NCI-H2107 treated with DMSO at 0.1 percent for 48 hours (cell line): Measurements from ENCODE around the gene WDR48.

Experiments
- DNase-seq: peaks from one replicate; lab custom pipeline; 2025; ENCODE audit not compliant: unreplicated experiment; lab: John Stamatoyannopoulos, UW

The WDR48 gene

DNA sequence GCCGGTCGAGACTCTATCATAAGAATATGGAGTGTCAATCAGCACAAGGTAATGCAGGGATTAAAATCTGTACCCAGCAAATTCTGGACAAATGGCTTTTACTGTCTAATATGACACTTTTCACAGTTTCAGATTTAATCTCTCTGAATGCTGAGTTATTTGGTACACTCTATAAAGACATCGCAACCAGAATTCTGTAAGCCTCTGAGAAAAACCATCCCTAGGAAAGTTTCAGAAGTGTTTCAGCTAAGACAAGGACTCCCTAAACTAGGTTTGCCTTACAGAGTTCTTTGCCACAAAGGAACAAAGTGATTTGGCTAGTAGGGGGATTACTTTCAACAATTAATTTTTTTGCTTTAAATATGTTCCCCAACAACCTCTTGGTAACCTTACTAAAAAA is 11.3 kb downstream of the WDR48 start:
- DNase-seq: no peak

DNA sequence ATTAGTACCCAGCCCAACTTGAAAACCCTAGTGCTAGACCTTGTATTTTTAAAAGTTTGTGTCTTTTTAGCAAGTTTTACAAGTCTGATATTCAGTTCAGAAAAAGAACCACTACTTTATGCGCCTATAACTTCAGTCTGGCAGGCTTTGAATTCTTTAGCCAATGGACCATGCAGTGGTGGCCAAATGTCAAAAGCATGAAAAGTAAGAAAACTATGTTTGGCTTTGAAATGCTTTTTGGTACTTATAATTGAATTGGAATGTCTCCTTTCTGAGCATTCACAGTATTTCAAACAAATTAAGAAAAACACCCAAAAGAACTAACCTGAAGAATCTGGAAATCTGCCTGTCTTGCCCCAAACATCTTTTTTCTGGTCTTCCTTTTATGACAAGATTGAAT is 12.8 kb downstream of the WDR48 start:
- DNase-seq: no peak

DNA sequence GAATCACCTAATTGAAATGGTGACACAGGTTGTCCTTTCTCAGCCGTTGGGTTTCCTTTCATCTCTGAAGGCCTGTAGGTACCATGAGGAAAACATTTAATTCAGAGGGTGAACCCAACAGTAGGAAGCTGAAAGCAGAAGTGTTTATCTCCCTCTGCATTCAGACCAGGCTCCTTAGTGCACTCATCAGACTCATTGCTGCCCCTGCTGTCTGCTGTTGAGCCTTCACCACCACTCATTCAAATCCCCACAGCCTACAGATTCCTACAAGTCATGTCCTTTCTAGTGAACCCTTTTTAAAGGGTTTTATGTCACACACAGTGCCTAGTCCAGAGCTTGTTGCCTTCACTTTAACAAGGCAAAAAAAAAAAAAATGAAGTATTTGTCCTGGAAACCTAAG is 13.4 kb downstream of the WDR48 start:
- DNase-seq: no peak

DNA sequence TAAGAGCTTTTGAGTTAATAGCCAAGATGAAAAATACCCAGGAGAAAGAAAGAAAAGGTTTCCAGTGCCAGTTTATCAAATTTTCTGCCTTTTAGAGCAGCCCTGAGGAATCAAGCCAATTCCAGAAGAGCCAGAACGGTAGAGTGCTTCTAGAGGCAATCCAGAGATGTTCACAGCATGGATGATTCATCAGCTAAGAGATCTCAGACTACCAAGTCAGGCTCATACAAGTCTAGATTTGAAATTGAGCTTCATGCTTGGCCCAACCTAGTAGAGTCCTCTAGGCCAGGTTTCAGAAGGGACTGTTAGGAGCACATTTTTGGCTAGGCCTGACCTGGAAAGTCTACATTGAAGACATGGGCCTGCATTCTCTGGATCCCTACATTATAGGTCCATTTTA is 15.5 kb downstream of the WDR48 start:
- no peak for DNase-seq

DNA sequence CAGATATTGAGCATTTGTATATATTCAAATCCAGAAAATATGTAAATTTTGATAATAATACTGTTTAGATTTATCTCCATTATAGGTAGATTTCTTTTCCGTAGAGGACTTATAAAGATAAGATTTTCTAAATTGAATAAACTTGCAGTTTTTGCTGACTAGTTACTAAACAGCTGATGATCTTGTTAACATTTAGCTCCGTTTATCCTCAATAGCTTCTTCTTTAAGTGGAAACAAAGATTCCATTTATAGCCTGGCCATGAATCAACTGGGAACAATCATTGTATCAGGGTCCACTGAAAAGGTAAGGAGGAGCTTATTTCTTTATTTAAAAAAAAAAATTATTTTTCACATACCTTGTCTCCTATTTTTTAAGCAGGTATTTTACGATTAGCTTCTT is 16.7 kb downstream of the WDR48 start:
- DNase-seq: no peak

DNA sequence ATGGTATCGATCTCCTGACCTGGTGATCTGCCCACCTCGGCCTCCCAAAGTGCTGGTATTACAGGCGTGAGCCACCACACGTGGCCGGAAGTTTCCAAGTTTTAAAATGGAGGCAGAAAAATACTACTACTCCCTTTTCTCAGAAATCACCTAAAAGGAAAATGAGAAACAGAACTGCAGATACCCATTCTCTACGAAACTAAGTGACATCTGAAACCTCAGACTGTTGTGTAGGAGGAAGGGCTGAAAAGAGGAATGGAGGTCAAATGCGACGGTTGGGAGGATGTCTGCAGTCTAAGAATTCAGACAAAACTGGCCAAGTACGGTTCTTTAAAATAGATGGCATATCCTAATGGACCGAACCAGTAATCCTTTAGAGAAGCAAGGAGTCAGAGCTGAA is 24.1 kb downstream of the WDR48 start:
- no peak for DNase-seq

DNA sequence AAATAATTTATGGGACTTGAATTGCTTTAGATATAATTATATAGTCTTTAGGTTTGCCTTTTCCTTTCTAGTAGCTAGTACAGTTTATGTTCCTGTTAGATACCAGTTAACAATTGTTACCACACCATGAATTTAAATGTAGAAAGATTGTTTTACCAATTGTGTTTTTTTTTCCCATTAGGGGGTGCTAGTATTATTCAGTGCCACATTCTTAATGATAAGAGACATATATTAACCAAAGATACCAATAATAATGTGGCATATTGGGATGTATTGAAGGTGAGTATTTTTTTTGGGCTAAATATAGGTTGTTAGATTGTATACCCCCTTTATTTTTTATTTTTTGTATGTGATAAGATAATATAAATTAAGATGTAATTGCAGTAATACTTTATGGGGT is 27.7 kb downstream of the WDR48 start:
- no peak for DNase-seq

DNA sequence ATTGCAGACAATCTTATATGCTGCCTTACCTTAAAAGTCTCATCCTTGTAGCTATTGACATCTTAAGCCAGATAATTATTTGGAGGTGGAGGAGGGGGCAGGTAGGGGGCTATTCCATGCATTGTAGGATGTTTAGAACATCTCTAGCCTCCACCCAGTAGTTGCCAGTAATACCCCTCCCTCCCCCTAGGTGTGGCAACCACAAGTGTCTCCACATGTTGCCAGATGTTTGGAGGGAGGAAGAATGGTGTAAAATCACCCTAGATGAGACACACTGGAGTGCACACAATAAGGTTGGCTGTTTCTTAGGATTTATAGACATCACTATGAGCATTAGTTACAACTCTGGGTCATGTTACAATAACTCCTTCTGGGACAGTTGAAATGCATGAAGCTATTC is 28.2 kb downstream of the WDR48 start:
- no peak for DNase-seq

DNA sequence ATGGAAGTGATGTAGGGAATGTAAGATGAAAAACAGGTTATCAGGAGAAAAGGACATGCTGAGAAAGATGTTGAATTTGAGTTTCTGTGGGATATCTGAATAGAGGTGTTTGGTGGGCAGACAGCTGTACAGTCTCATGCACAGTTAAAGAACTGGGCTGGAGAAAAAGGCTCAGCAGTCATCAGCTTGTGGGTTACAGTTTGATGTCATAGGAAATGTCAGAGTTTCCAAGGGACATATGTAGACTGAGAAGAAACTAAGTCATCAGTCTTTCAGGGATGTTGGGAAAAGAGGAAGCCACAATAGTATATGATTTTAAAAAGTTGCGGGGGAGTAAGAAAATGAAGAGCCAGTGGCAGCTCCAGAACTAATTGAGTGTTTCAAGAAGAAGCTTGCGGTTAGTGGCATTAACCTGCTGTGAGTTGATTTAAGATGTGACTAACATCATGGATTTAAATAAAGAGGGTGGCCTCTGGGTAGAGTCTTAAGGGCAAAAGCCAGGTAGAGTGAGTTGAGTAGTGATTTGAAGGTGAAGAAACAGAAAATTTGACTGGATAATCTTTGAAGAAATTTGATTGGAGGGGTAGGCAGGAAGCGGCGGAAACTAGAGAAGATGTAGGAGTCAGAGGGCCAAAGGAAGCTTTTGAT is 31.0 kb downstream of the WDR48 start:
- no peak for DNase-seq

DNA sequence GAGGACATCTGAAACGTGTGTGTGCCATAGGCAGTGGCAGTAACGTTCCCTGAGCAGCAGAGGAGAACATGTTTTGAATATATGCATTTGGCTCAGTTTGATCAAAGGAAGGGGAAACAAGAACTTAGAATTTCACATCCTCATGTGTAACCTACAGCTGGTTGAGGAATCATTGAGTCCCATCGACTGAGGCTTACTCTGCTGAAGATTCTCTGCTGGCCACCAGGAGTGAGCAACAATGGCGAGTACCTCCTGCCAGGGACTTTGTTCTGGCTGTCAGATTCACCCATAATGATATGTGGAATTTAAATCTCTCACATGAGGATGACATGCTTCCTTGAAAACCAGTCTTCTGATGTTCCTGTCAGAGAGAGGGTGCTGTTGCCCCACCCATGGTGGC is 34.3 kb downstream of the WDR48 start:
- DNase-seq: no peak

DNA sequence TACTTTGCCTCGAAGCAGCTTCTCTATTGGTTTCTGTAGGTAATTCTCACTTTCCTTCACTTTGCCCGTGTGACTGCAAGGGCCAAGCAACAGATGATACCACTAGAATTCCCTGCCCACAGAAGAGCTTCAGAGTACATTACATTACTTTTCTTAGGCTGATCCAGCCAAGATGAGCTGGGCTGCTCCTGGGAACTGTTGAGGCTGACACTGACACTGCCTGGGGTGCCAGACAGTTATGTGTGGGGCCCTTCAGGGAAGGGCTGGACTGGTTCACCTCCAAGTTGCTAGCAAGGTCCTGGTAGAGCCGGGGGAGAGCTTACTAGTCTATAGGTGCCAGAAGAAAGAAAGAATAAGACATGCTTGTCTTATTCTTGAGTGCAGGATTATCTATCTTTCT is 36.6 kb downstream of the WDR48 start:
- DNase-seq: no peak

DNA sequence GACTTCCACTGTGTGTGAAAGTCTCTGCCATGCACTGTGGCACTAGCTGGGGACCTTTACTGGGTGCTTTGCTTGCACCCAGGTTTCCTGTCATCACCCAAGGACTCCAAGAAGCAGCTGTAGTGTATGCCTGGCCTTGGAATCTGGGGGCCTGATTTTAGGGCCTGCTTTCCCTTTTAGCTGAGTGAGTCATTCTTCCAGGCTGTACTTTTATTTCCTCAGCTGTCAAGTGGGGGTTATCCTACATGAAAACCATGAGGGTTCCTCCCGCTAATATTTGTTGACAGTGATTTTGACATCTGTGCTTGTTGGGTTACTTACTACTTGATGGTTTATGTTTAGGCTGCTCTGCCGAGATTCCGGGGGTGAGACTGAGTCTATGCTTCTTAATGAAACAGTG is 37.1 kb downstream of the WDR48 start:
- no peak for DNase-seq

DNA sequence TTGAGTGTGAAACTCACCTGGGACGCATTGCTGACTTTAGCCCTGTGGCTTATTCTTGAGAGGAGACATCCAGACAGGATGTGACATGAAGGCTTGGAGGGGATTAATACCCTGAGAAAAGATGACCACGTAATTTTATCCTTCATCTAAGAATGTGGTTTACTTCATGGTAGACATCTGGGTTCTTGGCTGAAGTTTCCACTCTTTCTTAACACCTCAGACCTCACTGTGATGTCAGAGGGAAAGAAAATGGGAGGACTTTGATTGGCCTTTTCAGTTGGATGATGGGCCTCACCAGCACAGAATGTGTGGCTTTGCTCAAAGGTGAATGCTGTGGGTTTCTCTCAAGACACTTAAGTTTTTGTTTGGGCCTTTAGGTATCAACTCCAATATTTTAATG is 39.1 kb downstream of the WDR48 start:
- no peak for DNase-seq

DNA sequence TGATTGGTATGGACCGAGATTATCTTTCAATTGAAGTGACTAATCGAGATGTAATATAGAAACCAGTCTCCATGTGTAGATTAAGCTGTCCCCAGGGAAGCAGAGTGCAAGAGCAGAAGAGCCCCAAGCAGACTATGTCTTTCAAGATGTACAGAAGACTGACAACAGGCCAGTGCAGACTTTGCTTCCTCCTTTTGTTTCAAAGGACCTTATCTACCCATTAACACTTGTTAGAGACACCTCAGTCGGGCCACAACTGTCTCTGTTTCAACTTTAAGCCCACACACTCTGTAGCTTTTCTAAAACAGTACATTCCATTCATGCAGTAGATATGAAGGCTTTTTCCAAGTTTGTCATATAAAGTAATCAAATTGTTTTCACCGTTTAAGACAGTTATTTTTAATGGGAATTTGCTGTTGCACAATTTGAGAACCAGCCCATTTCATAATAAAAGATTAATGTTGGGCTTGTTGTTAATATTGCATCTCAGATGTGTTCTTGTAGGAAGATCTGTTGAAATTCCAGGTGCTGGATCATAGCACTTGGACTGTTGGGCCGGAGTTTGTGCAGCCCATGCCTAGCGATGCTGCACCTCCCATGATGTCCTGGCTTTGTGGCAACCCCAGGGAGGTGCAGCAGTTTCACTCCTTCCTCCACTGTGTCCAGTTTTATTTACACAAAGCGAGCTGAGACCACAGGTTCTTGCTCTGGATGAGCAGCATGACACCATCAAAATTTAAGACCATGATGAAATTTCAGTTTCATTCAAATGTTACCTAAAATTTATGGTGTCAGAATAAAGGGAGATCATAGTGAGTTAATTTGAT is 43.2 kb downstream of the WDR48 start:
- no peak for DNase-seq

DNA sequence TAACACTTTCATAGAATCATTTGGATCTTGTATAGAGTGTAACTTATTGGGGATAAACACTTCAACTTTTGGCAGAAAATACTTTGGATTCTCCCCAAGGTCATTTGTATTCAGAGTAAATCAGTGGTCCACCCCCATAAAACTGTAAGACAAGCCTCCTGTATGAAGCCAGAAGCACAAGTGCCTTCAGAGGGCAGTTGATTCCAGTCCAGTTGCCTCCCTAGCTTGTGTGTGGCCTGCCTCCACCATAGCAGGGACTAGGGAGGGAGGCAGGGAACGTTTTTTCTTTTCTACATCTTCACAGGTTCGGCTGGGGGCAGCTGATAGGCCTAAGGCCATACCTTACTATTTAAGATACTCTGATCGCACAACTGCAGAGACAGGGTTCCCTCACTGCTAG is 44.0 kb downstream of the WDR48 start:
- no peak for DNase-seq

DNA sequence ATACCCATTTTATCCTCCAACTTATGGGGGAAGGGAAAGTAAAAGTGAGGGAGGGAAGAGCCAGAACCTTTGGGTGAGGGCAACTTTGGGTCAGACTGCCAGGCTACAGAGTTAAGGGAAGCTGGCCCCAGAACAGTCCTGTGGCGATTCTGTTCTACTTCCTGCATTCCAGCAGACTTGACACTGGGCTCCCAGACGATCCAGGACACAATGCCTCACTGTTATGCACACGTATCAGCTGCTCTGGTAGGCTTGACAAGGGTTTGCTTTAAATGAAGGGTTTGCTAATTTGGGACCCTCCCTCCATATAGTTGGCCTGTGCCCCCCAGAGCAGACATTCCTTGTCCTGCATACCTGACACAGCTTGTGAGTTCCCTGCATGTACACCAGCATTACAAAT is 45.0 kb downstream of the WDR48 start:
- DNase-seq: no peak

DNA sequence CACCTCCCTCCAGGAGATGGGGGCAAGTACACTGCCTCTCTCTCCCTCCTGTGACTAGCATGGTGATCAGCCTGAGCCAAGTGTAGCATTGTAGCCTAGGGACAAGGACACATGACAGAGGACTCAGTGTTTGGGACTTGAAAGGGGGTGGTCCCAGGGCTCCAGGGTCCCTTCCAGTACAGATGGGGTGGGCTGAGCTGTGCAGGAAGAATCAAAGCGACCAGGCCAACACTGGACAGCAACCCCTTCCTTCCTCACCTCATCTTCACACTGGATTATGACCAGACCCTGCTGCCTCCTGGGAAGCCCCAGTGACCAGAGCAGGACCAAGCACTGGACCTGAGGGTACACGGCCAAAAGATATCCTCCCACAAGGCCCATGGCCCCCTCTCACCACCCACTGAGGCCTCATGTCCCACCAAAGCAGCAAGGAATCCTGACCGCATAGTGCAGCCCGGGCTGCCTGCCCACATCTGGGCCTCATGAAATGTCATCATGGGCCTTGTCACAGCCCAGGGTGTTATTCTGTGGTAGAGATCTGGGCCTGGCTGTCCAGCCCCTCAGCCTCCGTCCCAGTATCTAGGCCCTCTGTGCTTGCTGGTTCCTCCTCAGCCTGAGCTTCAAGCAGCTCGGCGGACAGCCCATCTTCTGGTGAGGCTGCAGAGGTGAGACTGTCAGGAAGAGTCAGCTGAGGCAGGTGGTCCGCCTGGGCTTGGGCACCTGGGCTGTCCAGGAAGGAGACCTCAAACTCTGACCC is 46.1 kb downstream of the WDR48 start:
- no peak for DNase-seq

DNA sequence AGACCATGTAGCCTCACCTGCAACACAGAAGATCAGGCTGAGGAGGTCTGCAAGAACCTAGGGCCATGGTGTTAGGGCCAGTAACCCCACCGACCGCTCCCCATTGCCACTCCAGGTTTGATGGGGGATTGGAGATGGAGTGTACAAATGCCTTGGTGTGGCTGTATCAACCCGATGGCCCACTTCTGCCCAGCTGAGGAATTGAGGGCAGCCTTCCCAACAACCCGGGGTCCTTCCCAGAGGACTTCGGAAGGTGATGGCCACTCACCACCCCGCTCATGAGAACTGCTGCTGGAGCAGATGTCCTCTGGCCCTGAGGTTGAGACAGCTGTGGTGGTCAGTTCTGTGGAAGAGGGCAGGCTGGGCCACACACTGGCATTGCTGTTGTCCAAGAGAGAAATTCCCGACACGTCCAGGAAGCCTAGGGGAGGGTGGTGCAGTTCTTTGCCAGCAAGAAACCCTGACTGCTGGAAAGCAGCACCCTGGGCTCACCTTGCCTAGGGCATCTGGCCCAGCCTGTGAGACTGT is 46.7 kb downstream of the WDR48 start:
- DNase-seq: no peak

DNA sequence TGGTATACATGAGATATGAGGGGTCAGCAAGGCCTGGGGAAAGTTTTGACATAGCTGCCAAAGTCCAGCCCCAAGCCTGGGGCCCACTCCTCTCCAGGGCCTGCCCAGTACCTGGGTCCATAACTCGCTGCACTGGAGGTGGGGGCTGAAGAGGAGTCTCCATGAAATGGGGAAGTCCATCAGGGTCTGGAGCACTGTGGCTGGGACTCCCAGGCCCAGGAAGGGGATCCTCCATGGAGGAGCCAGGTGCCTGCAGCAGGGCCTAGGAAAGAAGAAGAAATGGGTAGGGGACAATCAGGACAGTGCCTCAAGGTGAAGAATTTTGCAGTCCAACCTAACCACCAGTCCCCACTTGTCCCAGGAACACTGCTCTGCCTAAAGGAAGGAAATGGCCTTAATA is 47.4 kb downstream of the WDR48 start:
- no peak for DNase-seq

DNA sequence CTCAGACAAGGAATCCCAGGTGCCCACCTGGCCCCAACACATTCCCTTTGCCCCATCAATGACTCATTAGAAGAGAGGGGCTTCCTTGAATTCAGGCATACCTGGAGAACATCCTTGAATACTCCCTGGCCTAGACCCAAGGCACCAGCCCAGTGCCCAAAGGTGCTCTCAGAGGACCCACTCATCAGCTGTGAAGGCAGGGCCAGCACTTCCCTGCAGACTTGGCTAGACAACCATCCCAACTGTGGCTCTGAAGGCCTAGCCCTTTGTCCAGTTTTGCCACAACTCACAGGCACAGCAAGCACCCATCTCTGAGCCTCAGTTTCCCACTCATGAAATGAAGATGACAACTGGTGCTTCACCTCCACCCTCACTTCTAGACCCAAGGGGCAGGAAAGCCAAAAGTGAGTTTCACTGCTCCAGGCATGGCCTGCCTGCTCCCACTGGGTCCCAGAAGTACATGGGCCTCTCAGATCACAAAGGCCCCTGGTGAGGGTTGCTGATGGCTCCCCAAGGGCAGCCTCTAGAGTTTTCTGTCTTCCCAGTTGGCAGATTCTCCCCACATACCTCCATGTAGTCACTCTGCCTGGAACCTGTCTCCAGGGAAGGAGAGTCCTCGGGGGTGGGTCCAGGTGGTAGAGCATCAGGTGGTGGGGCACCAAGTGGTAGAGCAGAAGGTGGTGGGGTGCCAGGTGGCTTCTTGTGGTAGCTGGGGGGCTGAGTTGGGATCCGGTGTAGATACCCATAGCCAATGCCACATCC is 48.1 kb downstream of the WDR48 start:
- DNase-seq: no peak

DNA sequence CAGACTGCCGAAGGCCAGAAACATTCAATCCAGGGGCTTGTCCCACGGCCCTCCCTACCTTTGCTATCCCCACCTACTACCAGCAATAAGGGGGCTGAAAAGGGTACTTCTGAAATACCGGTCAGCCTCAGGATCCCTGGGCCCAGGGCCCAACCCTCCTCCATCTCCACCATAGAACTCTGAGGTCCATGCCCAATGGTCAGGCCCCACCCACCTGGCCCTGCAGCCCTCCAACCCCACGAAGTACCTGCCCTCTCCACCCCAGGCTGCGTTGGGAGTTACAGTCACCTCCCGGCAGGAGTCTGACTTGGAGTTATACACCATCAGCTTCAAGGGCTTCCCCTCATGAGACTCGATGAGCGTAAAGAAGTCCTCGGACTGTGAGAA is 48.7 kb downstream of the WDR48 start:
- DNase-seq: no peak
